Activated naive CD8-positive, alpha-beta T cell treated with anti-CD3 and anti-CD28 coated beads, Interleukin-2, amount 10 ng/mL, durations not matched to agents 7 days and 5 days (primary cell): ENCODE data around the gene HHLA2. TPM values are rescaled to one million over a fixed set of nuclear protein-coding genes. Genes with fewer than 3 reads are reported as not detected.

Experiments
- ATAC-seq: fragments of 150-1000 bp; cut with Tn5 transposase; one replicate; pipeline ENCODE4 v1.10.0; 2021; ENCODE audit warnings: low read depth, moderate library complexity
- POLR2A ChIA-PET: fragments of 350-600 bp; sonication (Branson Sonifier 250); formaldehyde crosslinking; loops from one replicate; lab custom pipeline; 2021; ENCODE audit warnings: antibody characterized with exemption; lab: Charles Lee
- DNase-seq: peaks from one replicate; pipeline ENCODE4 v3.0.0; 2021
- H3K27ac Mint-ChIP-seq: one replicate; pipeline ENCODE4 v1.8.0; 2022; ENCODE audit warnings: mild to moderate bottlenecking, mixed read lengths
- H3K27me3 Mint-ChIP-seq: one replicate; pipeline ENCODE4 v1.8.0; 2022; ENCODE audit warnings: mild to moderate bottlenecking, moderate library complexity, mixed read lengths
- H3K36me3 Mint-ChIP-seq: one replicate; pipeline ENCODE4 v1.8.0; 2021; ENCODE audit warnings: mild to moderate bottlenecking, mixed read lengths
- H3K4me1 Mint-ChIP-seq: one replicate; pipeline ENCODE4 v1.8.0; 2021; ENCODE audit warnings: mixed read lengths
- H3K4me3 Mint-ChIP-seq: one replicate; pipeline ENCODE4 v1.8.0; 2022; ENCODE audit warnings: mild to moderate bottlenecking, moderate library complexity, mixed read lengths
- H3K9me3 Mint-ChIP-seq: one replicate; pipeline ENCODE4 v1.8.0; 2021; ENCODE audit warnings: mixed read lengths
- total RNA-seq, 2 experiments: library from RNA; stranded (reverse); gene quantifications; one replicate each; pipeline ENCODE4 v1.2.3, GENCODE V29; 2021

The HHLA2 gene
- total RNA-seq, 2 experiments from 2014 or later = 3.9 to 4.0 TPM

DNA sequence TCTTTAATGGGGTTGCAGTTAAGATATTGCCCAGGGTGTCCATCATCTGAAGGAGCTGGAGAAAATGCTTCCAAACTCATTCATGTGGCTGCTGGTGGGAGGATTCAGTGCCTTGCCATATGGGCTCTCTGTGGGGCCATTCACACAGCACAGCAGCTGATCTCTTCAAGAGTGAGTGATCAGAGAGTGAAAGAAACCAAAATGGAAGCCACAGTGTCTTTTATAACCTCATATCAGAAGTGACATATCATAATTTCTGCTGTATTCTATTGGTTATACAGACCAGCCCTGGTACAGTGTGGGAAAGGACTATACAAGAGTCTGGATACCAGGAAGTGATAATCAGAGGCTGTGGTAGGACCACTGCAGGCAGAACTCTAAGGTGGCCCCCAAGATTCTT is 33.6 kb downstream of the HHLA2 start:
- Mint-ChIP-seq H3K4me3 (no peak overlapping the region), H3K9me3 (peaks cover 12% of the 10 kb centered on the region), H3K4me1 (peaks cover 41% of the 10 kb centered on the region), H3K27ac (peak overlapping the region; percentile 83), H3K27me3 (no peaks in the 10 kb centered on the region), H3K36me3 (peaks cover 47% of the 10 kb centered on the region)
- ATAC-seq (no peak), DNase-seq (no peak)
- POLR2A ChIA-PET = interaction anchor here (1.4 kb wide), 1 partner anchor 36 kb away, joined by 4 read pairs; no protein-coding TSS in a partner anchor

DNA sequence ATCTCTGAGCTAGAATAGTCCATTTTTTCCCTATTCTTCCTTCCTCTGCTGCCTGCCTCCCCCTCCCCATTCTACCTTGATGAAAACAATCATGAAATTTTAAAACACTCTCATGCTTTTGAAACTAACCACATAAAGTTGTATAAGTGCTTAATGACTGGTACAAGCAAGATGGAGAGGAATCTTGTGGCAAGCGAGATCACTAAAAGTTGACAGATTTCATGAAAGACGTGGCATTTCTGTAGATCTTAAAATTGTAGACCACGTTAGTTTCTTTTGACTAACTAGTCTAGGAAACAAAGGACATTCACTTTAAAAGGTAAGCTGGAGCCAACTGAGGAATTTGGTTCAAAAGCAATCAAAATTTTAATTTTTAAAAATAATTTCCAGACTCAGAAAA is 35.4 kb downstream of the HHLA2 start:
- Mint-ChIP-seq H3K4me1 (peaks cover 37% of the 10 kb centered on the region), H3K27ac (no peak overlapping the region), H3K36me3 (peaks cover 40% of the 10 kb centered on the region), H3K9me3 (peaks cover 10% of the 10 kb centered on the region), H3K4me3 (no peak overlapping the region), H3K27me3 (no peaks in the 10 kb centered on the region)
- no peak for DNase-seq
- POLR2A ChIA-PET = no interaction called here
- ATAC-seq = no peak

DNA sequence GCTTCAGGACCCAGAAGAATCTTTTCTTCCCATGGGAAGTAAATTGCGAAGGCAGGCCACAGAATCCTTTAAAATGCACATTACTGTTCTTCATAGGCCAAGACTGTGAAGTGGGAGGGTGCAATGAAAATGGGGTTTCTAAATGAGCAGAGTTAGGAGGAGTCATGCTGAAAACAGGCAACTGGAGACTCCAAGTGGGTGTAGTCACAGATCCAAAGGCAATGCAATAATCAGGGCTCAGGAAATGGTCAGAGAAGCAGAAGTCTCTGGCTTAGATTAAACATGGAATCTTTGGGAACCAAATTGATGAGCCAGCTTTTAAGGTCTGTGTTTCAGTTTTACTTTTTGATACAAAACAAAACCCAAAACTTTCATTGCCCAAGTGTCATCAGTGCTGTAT is 37.6 kb downstream of the HHLA2 start:
- Mint-ChIP-seq H3K4me1 (peaks cover 20% of the 10 kb centered on the region), H3K4me3 (no peak overlapping the region), H3K9me3 (peaks cover 6% of the 10 kb centered on the region), H3K27me3 (no peaks in the 10 kb centered on the region), H3K27ac (no peak overlapping the region), H3K36me3 (peaks cover 33% of the 10 kb centered on the region)
- no peak for ATAC-seq
- no peak for DNase-seq
- POLR2A ChIA-PET = no interaction called here

DNA sequence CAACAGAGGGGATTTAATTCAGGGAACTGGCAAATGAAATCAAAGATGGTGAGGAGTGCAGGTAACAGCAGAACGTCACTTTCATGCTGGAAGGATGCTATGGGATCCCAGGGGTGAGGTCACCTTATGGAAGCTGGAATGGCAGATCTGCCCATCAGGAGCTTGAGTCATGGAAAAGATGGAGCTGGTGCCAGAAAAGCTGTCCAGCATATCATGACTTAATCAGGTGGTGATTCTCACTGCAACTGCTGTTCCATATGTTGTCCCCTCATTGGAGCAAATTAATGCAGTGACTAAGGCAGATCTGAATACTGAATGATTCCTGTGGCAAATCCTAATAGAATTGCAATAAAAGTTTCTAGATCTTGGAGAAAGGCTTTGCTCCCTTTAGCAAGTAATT is 38.4 kb downstream of the HHLA2 start:
- H3K4me3 Mint-ChIP-seq = no peak overlapping the region
- H3K27me3 Mint-ChIP-seq = no peaks in the 10 kb centered on the region
- no peak overlapping the region for H3K27ac Mint-ChIP-seq
- peaks cover 13% of the 10 kb centered on the region for H3K4me1 Mint-ChIP-seq
- H3K9me3 Mint-ChIP-seq = peaks cover 6% of the 10 kb centered on the region
- ATAC-seq = no peak
- peaks cover 28% of the 10 kb centered on the region for H3K36me3 Mint-ChIP-seq
- no peak for DNase-seq
- POLR2A ChIA-PET = no interaction called here

DNA sequence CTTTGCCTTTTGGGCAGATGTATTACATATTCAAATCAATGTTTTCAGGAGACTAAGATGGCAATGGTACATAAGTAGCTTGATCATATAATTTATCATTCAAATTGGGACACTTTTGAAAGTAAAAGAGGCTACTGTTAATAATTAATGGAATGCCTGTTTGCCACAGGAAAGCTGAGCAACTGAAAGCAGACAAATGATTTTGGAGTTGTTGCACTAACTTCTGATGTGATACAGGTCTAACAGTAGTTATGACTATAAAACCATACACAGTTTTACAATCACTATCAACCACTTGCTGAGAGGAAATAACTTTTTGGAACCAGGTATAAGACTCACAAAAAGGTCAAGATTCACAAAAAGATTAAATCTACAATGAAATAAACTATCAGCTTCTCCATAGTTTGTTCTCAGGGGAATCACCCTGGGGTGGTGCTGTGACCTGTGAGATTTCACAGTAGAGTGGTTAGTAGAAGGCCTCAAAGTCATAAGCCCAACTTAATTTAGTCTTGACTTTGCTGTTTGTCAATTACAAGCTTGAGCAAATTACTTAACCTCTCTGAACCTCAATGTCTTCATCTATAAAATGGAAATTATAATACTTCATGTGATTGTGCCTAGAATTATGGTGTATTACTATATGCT is 42.7 kb downstream of the HHLA2 start:
- no peak for DNase-seq
- H3K4me1 Mint-ChIP-seq = peaks cover 16% of the 10 kb centered on the region
- H3K27ac Mint-ChIP-seq = no peak overlapping the region
- H3K4me3 Mint-ChIP-seq = no peak overlapping the region
- no peak for ATAC-seq
- no peaks in the 10 kb centered on the region for H3K27me3 Mint-ChIP-seq
- POLR2A ChIA-PET = no interaction called here
- peaks cover 4% of the 10 kb centered on the region for H3K9me3 Mint-ChIP-seq
- H3K36me3 Mint-ChIP-seq = peaks cover 17% of the 10 kb centered on the region

DNA sequence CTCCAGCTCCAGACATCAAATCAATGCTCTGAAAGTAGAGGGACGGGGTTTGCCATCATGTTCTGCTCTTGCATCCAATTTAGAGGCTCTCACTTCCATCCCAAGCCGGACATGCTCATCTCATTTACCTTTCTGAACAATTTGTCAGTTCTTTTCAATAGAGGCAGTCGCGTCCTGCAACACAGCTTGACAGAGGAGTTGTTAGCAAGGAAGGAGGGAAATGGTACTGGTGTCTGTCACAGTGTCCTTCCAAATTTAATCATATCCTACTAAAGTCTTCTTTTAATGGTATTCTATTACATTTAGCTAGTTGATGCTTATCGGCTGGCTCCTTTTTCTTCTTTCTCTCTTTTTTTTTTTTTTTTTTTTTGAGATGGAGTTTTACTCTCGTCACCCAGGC is 45.6 kb downstream of the HHLA2 start:
- DNase-seq (no peak), ATAC-seq (no peak)
- H3K4me3 Mint-ChIP-seq = no peak overlapping the region
- peaks cover 25% of the 10 kb centered on the region for H3K4me1 Mint-ChIP-seq
- H3K27me3 Mint-ChIP-seq = no peaks in the 10 kb centered on the region
- no peak overlapping the region for H3K27ac Mint-ChIP-seq
- POLR2A ChIA-PET = no interaction called here
- no peaks in the 10 kb centered on the region for H3K9me3 Mint-ChIP-seq
- H3K36me3 Mint-ChIP-seq = peaks cover 13% of the 10 kb centered on the region

DNA sequence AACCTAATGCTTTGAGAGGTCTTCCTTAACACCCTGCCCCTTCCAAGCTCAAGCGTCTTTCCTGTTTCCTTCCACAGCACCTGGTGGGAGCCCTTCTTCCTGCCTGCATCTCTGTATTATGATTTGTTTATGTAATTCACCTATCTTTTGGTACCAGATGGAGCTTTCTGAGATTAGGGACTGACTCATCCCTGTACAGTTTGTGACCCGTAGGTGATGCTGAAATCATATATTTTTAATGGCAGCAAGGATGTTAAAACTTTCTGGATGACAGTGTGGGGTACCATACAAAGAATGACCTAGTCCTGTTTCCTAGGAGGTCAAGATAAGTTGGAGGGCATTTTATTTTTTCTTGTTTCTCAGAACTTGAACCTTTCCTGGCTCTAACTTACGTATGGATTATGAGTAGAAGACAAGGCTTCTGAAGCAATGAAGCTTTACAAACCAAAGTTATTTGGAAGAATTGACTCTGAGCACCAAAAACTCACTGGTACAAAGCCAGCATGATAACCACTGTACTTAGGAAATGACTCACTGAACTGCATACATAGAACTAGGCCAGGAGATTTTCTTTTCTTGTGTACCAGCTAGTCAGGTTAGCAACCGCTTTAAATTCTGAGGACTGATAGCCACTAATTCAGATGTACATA is 46.6 kb downstream of the HHLA2 start:
- peaks cover 25% of the 10 kb centered on the region for H3K4me1 Mint-ChIP-seq
- ATAC-seq (peak; percentile 85), DNase-seq (no peak)
- H3K4me3 Mint-ChIP-seq = peak overlapping the region; percentile 0
- peaks cover 1% of the 10 kb centered on the region for H3K9me3 Mint-ChIP-seq
- peak overlapping the region; percentile 21 for H3K27ac Mint-ChIP-seq
- peaks cover 2% of the 10 kb centered on the region for H3K27me3 Mint-ChIP-seq
- H3K36me3 Mint-ChIP-seq = peaks cover 14% of the 10 kb centered on the region
- POLR2A ChIA-PET = no interaction called here

DNA sequence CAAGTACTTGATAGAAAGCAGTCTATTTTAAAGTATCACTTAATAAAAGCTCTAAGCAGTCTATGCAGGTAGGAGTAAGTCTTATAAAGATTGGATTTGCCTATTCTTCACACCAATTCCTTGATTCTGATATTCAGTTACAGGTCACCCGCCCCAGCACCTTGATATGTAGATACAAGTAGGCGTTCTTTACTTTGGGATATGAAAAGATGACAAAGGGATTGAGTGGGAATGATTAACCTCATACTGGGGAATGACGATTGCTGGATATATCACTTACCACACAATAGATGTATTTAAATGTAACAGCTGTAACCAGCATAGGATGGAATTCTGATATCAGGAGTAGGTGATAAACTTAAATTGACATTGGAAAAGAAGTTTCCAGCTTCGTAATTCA is 47.1 kb downstream of the HHLA2 start:
- Mint-ChIP-seq H3K9me3 (peaks cover 4% of the 10 kb centered on the region), H3K4me1 (peaks cover 25% of the 10 kb centered on the region), H3K4me3 (no peak overlapping the region), H3K27me3 (peaks cover 2% of the 10 kb centered on the region), H3K27ac (no peak overlapping the region), H3K36me3 (peaks cover 17% of the 10 kb centered on the region)
- DNase-seq (no peak), ATAC-seq (no peak)
- POLR2A ChIA-PET = no interaction called here

DNA sequence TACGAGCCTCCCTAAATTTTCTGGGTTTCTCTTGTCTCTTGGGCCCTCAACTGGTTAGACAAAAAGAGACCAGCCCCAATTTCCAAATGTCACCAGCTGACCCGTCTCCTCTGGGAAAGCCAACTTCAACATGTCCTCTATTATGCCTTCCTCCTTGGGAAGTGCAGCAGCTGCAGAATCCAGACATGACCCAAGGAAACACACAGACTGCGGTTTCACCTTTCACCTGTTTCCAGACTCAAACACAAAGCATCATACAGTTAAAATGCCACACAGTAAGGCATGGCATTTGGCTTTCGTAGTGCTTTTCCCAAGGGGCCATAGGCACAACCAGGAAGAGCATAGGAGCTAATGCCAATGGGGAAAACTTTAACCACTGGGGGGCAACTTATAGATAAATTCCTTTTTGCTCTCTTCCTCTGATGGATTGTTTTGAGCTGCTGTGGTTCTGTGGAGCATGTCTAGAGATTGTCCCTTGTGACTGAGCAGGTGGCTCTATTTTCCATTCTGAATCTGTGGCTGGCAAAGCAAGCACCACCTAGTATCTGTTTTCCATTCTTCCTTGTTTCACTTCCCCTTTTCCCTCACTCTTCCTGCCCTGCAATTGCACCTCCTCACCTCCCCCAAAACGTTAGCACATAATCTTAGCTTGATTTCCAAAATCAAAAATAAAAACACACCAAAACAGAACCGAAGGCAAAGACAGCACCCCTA is 49.3 kb downstream of the HHLA2 start:
- ATAC-seq (no peak), DNase-seq (no peak)
- POLR2A ChIA-PET = no interaction called here
- H3K4me3 Mint-ChIP-seq = no peak overlapping the region
- no peak overlapping the region for H3K27ac Mint-ChIP-seq
- H3K4me1 Mint-ChIP-seq = peaks cover 25% of the 10 kb centered on the region
- H3K36me3 Mint-ChIP-seq = peaks cover 15% of the 10 kb centered on the region
- H3K9me3 Mint-ChIP-seq = peaks cover 7% of the 10 kb centered on the region
- H3K27me3 Mint-ChIP-seq = peaks cover 2% of the 10 kb centered on the region

DNA sequence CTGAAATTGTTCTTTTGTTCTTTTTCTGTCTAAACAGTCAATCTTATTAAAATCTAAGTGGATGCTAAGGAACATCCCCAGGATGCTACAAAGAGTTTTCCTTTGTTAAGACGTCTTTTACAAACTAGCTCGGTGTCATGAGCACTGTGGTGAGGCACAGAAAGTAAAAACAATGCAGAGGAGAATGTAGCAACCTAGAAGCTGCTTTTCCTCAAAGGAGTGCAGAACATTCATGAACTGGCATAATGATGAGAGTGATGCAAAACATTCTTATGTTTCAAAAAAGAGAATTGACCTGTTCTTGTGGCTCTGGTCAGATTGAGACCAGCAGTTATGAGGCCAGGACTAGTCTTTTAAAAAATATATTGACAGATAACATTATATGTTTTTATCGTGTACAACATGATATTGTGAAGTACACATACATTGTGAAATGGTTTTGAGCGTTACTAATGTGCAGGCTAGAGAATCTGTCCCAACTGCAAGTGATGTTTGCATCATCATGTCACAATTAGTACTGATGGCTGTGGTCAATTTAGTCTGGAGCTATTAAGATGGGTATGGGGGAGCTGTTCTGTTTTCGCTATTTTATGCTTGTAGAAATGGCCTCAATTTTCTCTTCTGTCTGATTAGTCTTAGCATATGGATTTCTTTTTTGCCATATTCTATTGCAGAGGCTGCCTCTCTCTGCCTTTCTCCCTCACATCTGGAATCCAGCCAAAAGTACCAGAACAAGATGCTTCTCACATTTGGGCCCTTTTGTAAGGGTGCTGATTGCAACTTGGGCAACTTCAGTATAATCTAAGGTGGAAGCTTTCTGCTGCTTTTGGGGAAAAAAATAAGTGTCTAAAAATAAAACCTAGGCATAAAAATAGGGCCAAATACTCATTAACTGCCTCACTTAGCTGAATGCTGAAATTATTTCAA is 50.2 kb downstream of the HHLA2 start:
- POLR2A ChIA-PET = no interaction called here
- peaks cover 7% of the 10 kb centered on the region for H3K9me3 Mint-ChIP-seq
- peaks cover 2% of the 10 kb centered on the region for H3K27me3 Mint-ChIP-seq
- no peak overlapping the region for H3K4me3 Mint-ChIP-seq
- DNase-seq (no peak), ATAC-seq (no peak)
- no peak overlapping the region for H3K27ac Mint-ChIP-seq
- H3K36me3 Mint-ChIP-seq = peaks cover 16% of the 10 kb centered on the region
- H3K4me1 Mint-ChIP-seq = peaks cover 25% of the 10 kb centered on the region

DNA sequence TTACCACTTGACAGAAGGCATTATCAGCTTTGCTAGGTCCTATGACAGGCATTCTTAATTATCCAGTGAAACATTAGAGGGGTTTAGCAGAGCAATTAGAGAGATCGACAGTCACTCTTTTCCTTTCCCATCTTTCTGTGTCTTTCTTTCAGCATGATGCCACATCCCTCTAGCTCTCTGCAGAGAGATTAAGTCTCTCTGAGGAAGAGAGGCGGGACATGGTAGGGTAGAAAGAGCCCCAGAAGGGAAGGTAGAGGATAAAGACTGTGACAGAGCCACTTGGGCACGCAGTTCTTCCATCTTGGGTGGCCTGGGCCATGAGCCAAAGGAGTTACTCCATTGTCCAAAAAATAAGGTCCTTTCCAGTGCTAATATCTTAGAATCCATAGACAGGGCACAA is 55.8 kb downstream of the HHLA2 start:
- POLR2A ChIA-PET = interaction anchor here (0.7 kb wide), 1 partner anchor 131 kb away, joined by 3 read pairs; no protein-coding TSS in a partner anchor
- Mint-ChIP-seq H3K27ac (no peak overlapping the region), H3K4me3 (no peak overlapping the region), H3K27me3 (peaks cover 4% of the 10 kb centered on the region), H3K4me1 (no peaks in the 10 kb centered on the region), H3K36me3 (peaks cover 26% of the 10 kb centered on the region), H3K9me3 (peaks cover 9% of the 10 kb centered on the region)
- ATAC-seq (no peak), DNase-seq (no peak)

DNA sequence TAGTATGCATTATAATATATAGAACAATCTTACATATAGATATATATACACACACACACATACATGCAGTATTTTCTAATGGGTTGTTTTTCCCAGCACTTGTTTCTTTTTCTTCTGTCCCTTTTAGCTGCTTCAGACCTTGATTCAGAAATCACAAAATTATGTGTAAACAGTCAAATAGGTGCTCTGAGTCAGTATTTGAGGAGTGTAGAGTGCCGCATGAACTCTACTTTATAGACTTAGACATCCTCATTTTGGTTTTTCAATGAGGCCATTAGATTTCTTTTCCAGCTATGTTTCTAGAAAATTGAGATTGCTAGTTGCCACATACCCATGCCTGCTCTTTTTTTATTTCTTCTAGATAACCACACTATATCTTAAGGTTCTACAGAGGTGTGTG is 58.2 kb downstream of the HHLA2 start:
- peaks cover 2% of the 10 kb centered on the region for H3K27me3 Mint-ChIP-seq
- DNase-seq (no peak), ATAC-seq (no peak)
- no peaks in the 10 kb centered on the region for H3K4me1 Mint-ChIP-seq
- peaks cover 29% of the 10 kb centered on the region for H3K36me3 Mint-ChIP-seq
- peaks cover 4% of the 10 kb centered on the region for H3K9me3 Mint-ChIP-seq
- POLR2A ChIA-PET = no interaction called here
- no peak overlapping the region for H3K27ac Mint-ChIP-seq
- no peak overlapping the region for H3K4me3 Mint-ChIP-seq

DNA sequence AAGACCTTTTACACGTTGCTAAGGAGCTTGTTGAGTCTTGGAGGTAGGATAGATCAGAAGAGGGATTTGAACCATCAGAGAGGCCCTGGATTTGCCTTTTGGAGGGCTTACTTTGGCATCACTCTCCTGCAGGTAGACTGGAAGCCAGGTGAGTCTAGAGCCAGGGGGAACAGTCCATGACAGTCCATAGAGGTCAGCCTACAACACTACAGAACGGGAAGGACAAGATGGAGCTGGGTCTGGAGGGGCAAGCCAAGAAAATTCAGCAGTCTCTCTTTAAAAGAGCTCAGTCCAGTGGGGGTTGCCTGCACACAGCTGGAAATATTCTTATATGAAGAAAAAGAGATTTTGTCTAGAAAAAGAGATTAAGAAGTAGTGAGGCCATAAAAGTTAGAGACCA is 60.7 kb downstream of the HHLA2 start:
- ATAC-seq = no peak

More for the DNA sequence above, 60.7 kb downstream of the HHLA2 start:
- peaks cover 2% of the 10 kb centered on the region for H3K27me3 Mint-ChIP-seq
- H3K4me3 Mint-ChIP-seq = no peak overlapping the region
- DNase-seq = no peak
- H3K36me3 Mint-ChIP-seq = peaks cover 27% of the 10 kb centered on the region
- POLR2A ChIA-PET = no interaction called here
- peaks cover 2% of the 10 kb centered on the region for H3K9me3 Mint-ChIP-seq
- no peaks in the 10 kb centered on the region for H3K4me1 Mint-ChIP-seq
- H3K27ac Mint-ChIP-seq = no peak overlapping the region
